Bronchus fibroblast of lung (primary cell): ENCODE data around the gene PSD2. TPM values are rescaled to one million over a fixed set of nuclear protein-coding genes. Genes with fewer than 3 reads are reported as not detected.

Source experiments
- total RNA-seq: library from RNA; depleted of rRNA; stranded (reverse); fragments of >200 nt; gene quantifications from 2 replicates; pipeline ENCODE4 v1.2.3, GENCODE V29; 2015

The PSD2 gene
- not detected in 2 replicates for total RNA-seq

DNA sequence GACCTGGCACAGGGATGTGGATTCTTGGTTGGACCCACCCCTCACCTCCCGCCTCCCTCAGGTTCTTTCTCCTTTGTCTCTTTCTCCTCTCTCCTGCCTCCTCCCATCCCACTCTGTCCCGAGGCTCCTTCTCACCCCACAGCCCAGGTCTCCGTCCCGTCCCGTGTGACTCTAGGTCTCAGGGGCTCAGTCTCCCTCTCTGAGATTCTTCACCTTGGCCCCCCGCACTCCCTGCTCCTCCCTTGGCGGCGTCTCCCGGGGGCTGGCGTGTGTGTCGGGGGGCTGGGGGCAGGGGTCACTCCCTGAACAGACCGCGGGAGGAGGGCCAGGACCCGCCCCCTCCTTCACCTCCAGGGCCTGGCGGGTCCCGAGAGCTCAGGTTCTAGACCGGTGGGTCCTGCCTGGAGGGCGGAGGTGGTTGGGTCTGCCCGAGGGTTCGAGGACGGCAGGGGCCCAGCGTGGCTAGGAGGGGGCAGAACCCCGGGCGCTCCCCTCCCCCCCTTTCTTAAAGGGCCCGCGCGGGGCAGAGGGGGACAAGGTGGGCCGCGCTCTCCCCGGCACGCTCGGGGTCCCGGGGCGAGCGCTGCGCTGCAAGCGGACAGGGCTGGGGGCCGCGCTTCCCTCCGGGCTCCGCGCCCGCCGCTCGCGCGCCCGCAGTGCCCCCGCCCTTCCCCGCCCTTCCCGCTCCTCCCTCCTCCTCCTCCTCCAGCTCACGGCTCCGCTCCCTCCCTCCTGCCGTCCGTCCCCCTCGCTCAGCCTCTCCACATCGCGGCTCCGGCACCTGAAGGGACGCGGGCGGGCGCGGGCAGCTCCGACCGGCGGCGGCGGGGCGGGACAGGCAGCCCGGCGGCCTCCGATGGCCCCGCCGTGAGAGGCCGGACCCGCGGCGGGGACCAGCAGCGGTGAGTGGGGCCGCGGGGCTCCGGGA, at the start of gene PSD2:
Gene PSD2, plus strand, starts transcription at position 735 of the 928 bp plus-strand sequence. CDS start 13,633 bp downstream, outside the sequence.

Other genes starting within 250 kb of the PSD2 start
- 136 and 150 TPM in 2 replicates for gene UBE2D2, start 234.5 kb upstream of the PSD2 start, total RNA-seq
- gene CXXC5, start 147.5 kb upstream of the PSD2 start, total RNA-seq = 21.6 and 22.0 TPM in 2 replicates
- gene NRG2, start 247.5 kb downstream of the PSD2 start, total RNA-seq = 0.15 and 0.17 TPM in 2 replicates